Prostate gland (tissue), 2 donors: Measurements from ENCODE around the gene CCBE1. TPM values are rescaled to one million over a fixed set of nuclear protein-coding genes. Genes with fewer than 3 reads are reported as not detected.
"Not testable (repeated sequence)": the region's sequence is repeated elsewhere in the genome, so short reads cannot be mapped to it uniquely, and the experiment has no call there.

Experiments used
- DNase-seq: peaks from one replicate; pipeline ENCODE4 v3.0.0-alpha.2; 2019; ENCODE audit warnings: low spot score
- H3K27ac ChIP-seq, 2 donors: fragments of 200-600 bp; sonication (generic); 2 replicates each; pipeline ENCODE4 v1.5.1; 2017 to 2019
- H3K27me3 ChIP-seq: fragments of 200-600 bp; sonication (generic); replicated peaks from 2 replicates; pipeline ENCODE4 v1.5.1; 2019; ENCODE audit not compliant: insufficient read depth
- H3K36me3 ChIP-seq, 2 donors: fragments of 200-600 bp; sonication (generic); 1 replicate in 1 of 2; 2 replicates in 1 of 2; pipeline versions ENCODE4 v1.5.1 to v1.8.1; 2017 to 2019
- H3K4me1 ChIP-seq: fragments of 200-600 bp; sonication (generic); replicated peaks from 2 replicates; pipeline ENCODE4 v1.5.1; 2019
- H3K4me3 ChIP-seq, 2 donors: fragments of 200-600 bp; sonication (generic); 2 replicates each; pipeline ENCODE4 v1.5.1; 2017 to 2019
- H3K9me3 ChIP-seq: fragments of 200-600 bp; sonication (generic); 2 replicates; pipeline ENCODE4 v1.5.1; 2017
- CTCF ChIP-seq, 4 experiments: fragments of 200-600 bp in 2 of 4; fragments of 450-650 bp in 2 of 4; sonication (generic) in 2 of 4; IDR thresholded peaks; 1 replicate in 3 of 4; 2 replicates in 1 of 4; pipeline ENCODE4 v1.5.1; 2016 to 2019; ENCODE audit warnings: antibody characterized with exemption in 4 of 4, mild to moderate bottlenecking in 2 of 4, moderate library complexity in 2 of 4
- POLR2A ChIP-seq: fragments of 450-650 bp; IDR thresholded peaks from one replicate; pipeline ENCODE4 v1.6.1; 2016; ENCODE audit warnings: antibody characterized with exemption, mild to moderate bottlenecking
- POLR2AphosphoS5 ChIP-seq: sonication (generic); formaldehyde crosslinking; IDR thresholded peaks from one replicate; pipeline ENCODE4 v1.6.1; 2017; ENCODE audit warnings: antibody characterized with exemption
- WGBS: methylation state at CpG from one replicate; pipeline ENCODE4 v1.1.5; 2018; 5-methylcytosine and 5-hydroxymethylcytosine counted together
- intact Hi-C: fragments of 100-400 bp; cut with DNase I; formaldehyde crosslinking; loops from one replicate; pipeline ENCODE4 v1.14.2; 2022
- total RNA-seq, 2 donors: library from RNA; depleted of rRNA; stranded (reverse); fragments of >200 nt; gene quantifications; one replicate each; pipeline ENCODE4 v1.1.0, GENCODE V29; 2016

Gene CCBE1
- total RNA-seq, 2 donors from 2014 or later, result 1.8 to 2.0 TPM

GRCh38 chr18:59737776-59738300 lies 40.6 kb upstream of the CCBE1 start:
- WGBS, result 96% methylated on average over 3 of the region's 3 CpGs
- Histone ChIP-seq H3K9me3 (no peaks in the 10 kb centered on the region), H3K27me3 (no peaks in the 10 kb centered on the region), H3K27ac (no peak overlapping the region), H3K4me1 (no peaks in the 10 kb centered on the region), H3K4me3 (no peak overlapping the region), H3K36me3 (no peaks in the 10 kb centered on the region)
- DNase-seq, result no peak
- intact Hi-C loops, result no loop called here
- TF ChIP-seq POLR2AphosphoS5 (no peak), POLR2A (no peak), CTCF (IDR thresholded peaks at IDR 0.05) (no peak)

GRCh38 chr18:59737335-59737734 lies 40.1 kb upstream of the CCBE1 start:
- H3K4me1 ChIP-seq, H3K9me3 ChIP-seq, H3K27ac ChIP-seq, H3K27me3 ChIP-seq, H3K4me3 ChIP-seq, DNase-seq, intact Hi-C loops, H3K36me3 ChIP-seq: not testable (repeated sequence)
- 95% methylated on average over 7 of the region's 7 CpGs for WGBS

- 57% methylated on average over 2 of the region's 2 CpGs for WGBS
- DNase-seq, result no peak
- TF ChIP-seq POLR2AphosphoS5 (no peak), POLR2A (no peak), CTCF (IDR thresholded peaks at IDR 0.05) (no peak)
- no peaks in the 10 kb centered on the region for H3K9me3 ChIP-seq
- H3K4me1 ChIP-seq, result no peaks in the 10 kb centered on the region
- H3K36me3 ChIP-seq, result no peaks in the 10 kb centered on the region
- no peak overlapping the region for H3K27ac ChIP-seq
- intact Hi-C loops, result no loop called here
- no peaks in the 10 kb centered on the region for H3K27me3 ChIP-seq
- no peak overlapping the region for H3K4me3 ChIP-seq
Observed at GRCh38 chr18:59736061-59736460, 38.8 kb upstream of the CCBE1 start.

- TF ChIP-seq POLR2A (no peak), POLR2AphosphoS5 (no peak), CTCF (IDR thresholded peaks at IDR 0.05) (no peak)
Observed at GRCh38 chr18:59735269-59735860, 38.1 kb upstream of the CCBE1 start.

GRCh38 chr18:59733421-59733820 lies 36.2 kb upstream of the CCBE1 start:
- no peak for DNase-seq
- TF ChIP-seq POLR2AphosphoS5 (no peak), CTCF (IDR thresholded peaks at IDR 0.05) (no peak), POLR2A (no peak)
- H3K36me3 ChIP-seq, result no peaks in the 10 kb centered on the region
- H3K9me3 ChIP-seq, result no peaks in the 10 kb centered on the region
- no peak overlapping the region for H3K4me3 ChIP-seq
- intact Hi-C loops, result no loop called here
- WGBS, result 87% methylated on average over 1 of the region's 1 CpG
- no peaks in the 10 kb centered on the region for H3K27me3 ChIP-seq
- H3K4me1 ChIP-seq, result no peaks in the 10 kb centered on the region
- no peak overlapping the region for H3K27ac ChIP-seq

More at GRCh38 chr18:59735269-59735860, 38.1 kb upstream of the CCBE1 start:
- H3K27me3 ChIP-seq, result no peaks in the 10 kb centered on the region
- WGBS, result 94% methylated on average over 2 of the region's 2 CpGs
- H3K4me3 ChIP-seq, result no peak overlapping the region
- no peak for DNase-seq
- H3K27ac ChIP-seq, result no peak overlapping the region
- no peaks in the 10 kb centered on the region for H3K36me3 ChIP-seq
- no peaks in the 10 kb centered on the region for H3K4me1 ChIP-seq
- intact Hi-C loops, result no loop called here
- H3K9me3 ChIP-seq, result no peaks in the 10 kb centered on the region
